Smooth muscle cell (in vitro differentiated cells): ENCODE results near the gene AHCYL2. TPM values are rescaled to one million over a fixed set of nuclear protein-coding genes. Genes with fewer than 3 reads are reported as not detected.

Source experiments
- DNase-seq: peaks from one replicate; lab custom pipeline; 2025; ENCODE audit not compliant: unreplicated experiment; lab: John Stamatoyannopoulos, UW
- H2AFZ ChIP-seq: fragments of 200-600 bp; sonication (generic); 2 replicates; pipeline ENCODE4 v1.6.0; 2016; ENCODE audit warnings: antibody characterized with exemption, low read depth, mild to moderate bottlenecking
- H3F3A ChIP-seq: fragments of 200-600 bp; sonication (generic); 2 replicates; pipeline ENCODE4 v1.6.0; 2017; ENCODE audit warnings: antibody characterized with exemption, low read depth
- H3K27ac ChIP-seq: fragments of 200-600 bp; sonication (generic); 2 replicates; pipeline ENCODE4 v1.5.1; 2016; ENCODE audit warnings: low read depth, mild to moderate bottlenecking
- H3K27me3 ChIP-seq: fragments of 200-600 bp; sonication (generic); 2 replicates; pipeline ENCODE4 v1.6.1; 2016; ENCODE audit warnings: low read depth, mild to moderate bottlenecking
- H3K36me3 ChIP-seq: fragments of 200-600 bp; sonication (generic); 2 replicates; pipeline ENCODE4 v1.5.1; 2016; ENCODE audit warnings: low read depth
- H3K4me1 ChIP-seq: fragments of 200-600 bp; sonication (generic); 2 replicates; pipeline ENCODE4 v1.5.1; 2016; ENCODE audit warnings: low read depth
- H3K4me2 ChIP-seq: fragments of 200-600 bp; sonication (generic); 2 replicates; pipeline ENCODE4 v1.6.0; 2016; ENCODE audit warnings: mild to moderate bottlenecking
- H3K4me3 ChIP-seq: fragments of 200-600 bp; sonication (generic); 2 replicates; pipeline ENCODE4 v1.5.1; 2016; ENCODE audit warnings: mild to moderate bottlenecking
- H3K79me2 ChIP-seq: fragments of 200-600 bp; sonication (generic); 2 replicates; pipeline ENCODE4 v1.6.0; 2016; ENCODE audit warnings: low read depth, mild to moderate bottlenecking
- H3K9ac ChIP-seq: fragments of 200-600 bp; sonication (generic); 2 replicates; pipeline ENCODE4 v1.6.0; 2016; ENCODE audit warnings: low read depth
- H3K9me3 ChIP-seq: fragments of 200-600 bp; sonication (generic); replicated peaks from 2 replicates; pipeline ENCODE4 v1.5.1; 2016; ENCODE audit warnings: low read depth
- H4K20me1 ChIP-seq: fragments of 200-600 bp; sonication (generic); 2 replicates; pipeline ENCODE4 v1.6.0; 2016; ENCODE audit warnings: low read depth
- CTCF ChIP-seq: fragments of 200-600 bp; sonication (generic); IDR thresholded peaks from 2 replicates; pipeline ENCODE4 v1.5.1; 2017; ENCODE audit warnings: borderline replicate concordance, mild to moderate bottlenecking, antibody characterized with exemption; ENCODE audit not compliant: insufficient read depth, poor library complexity, severe bottlenecking
- WGBS: methylation state at CpG from one replicate; pipeline ENCODE4 v1.1.7; 2016; ENCODE audit warnings: low lambda C conversion rate; 5-methylcytosine and 5-hydroxymethylcytosine counted together
- polyA plus RNA-seq: library from polyadenylated mRNA; unstranded; fragments of >200 nt; fragmentation: Nextera tagmentation; extraction: Ambion mirVana; gene quantifications from 2 replicates; pipeline ENCODE4 v1.2.1, GENCODE V29; 2016
- total RNA-seq: library from RNA; depleted of rRNA; stranded (reverse); fragments of >200 nt; gene quantifications from 2 replicates; pipeline ENCODE4 v1.2.3, GENCODE V29; 2014

The AHCYL2 gene
- total and polyA plus RNA-seq, 2 experiments from 2014 or later = 6.3 to 7.3 TPM

GRCh38 chr7:129208667-129209066 is 16.2 kb upstream of the AHCYL2 start:
- H4K20me1 ChIP-seq = peaks cover 6% of the 10 kb centered on the region
- no peaks in the 10 kb centered on the region for H3K4me1 ChIP-seq
- no peaks in the 10 kb centered on the region for H3K36me3 ChIP-seq
- DNase-seq = no peak
- no peak overlapping the region for H3K27ac ChIP-seq
- no peak overlapping the region for H3K4me3 ChIP-seq
- no peak overlapping the region for H2AFZ ChIP-seq
- no peaks in the 10 kb centered on the region for H3F3A ChIP-seq
- H3K9me3 ChIP-seq = no peaks in the 10 kb centered on the region
- no peaks in the 10 kb centered on the region for H3K27me3 ChIP-seq
- WGBS = 95% methylated on average over 9 of the region's 9 CpGs
- no peak overlapping the region for H3K4me2 ChIP-seq
- H3K9ac ChIP-seq = no peak overlapping the region
- no peaks in the 10 kb centered on the region for H3K79me2 ChIP-seq
- TF ChIP-seq CTCF = no peak

- no peaks in the 10 kb centered on the region for H3K9me3 ChIP-seq
- no peak overlapping the region for H3K4me2 ChIP-seq
- no peak overlapping the region for H3K27ac ChIP-seq
- H3K9ac ChIP-seq = no peak overlapping the region
- H4K20me1 ChIP-seq = no peaks in the 10 kb centered on the region
- H3K4me3 ChIP-seq = no peak overlapping the region
- WGBS = 93% methylated on average over 15 of the region's 15 CpGs
- no peaks in the 10 kb centered on the region for H3K4me1 ChIP-seq
- no peaks in the 10 kb centered on the region for H3F3A ChIP-seq
- H3K36me3 ChIP-seq = no peaks in the 10 kb centered on the region
- no peak for TF ChIP-seq CTCF
- H3K79me2 ChIP-seq = no peaks in the 10 kb centered on the region
- no peaks in the 10 kb centered on the region for H3K27me3 ChIP-seq
- no peak for DNase-seq
- no peak overlapping the region for H2AFZ ChIP-seq
Measured at GRCh38 chr7:129209067-129209926, 15.5 kb upstream of the AHCYL2 start.

- DNase-seq = peak; percentile 21
- H3K4me2 ChIP-seq = no peak overlapping the region
- H3K9me3 ChIP-seq = no peaks in the 10 kb centered on the region
- H3K9ac ChIP-seq = no peak overlapping the region
- no peak overlapping the region for H3K4me3 ChIP-seq
- H3K4me1 ChIP-seq = no peaks in the 10 kb centered on the region
- no peaks in the 10 kb centered on the region for H3K79me2 ChIP-seq
- TF ChIP-seq CTCF = peak; percentile 74
- no peaks in the 10 kb centered on the region for H4K20me1 ChIP-seq
- no peaks in the 10 kb centered on the region for H3K27me3 ChIP-seq
- 79% methylated on average over 16 of the region's 16 CpGs for WGBS
- no peaks in the 10 kb centered on the region for H3F3A ChIP-seq
- no peaks in the 10 kb centered on the region for H3K36me3 ChIP-seq
- H3K27ac ChIP-seq = no peak overlapping the region
- H2AFZ ChIP-seq = no peak overlapping the region
Measured at GRCh38 chr7:129210256-129210988, 14.4 kb upstream of the AHCYL2 start.
